MM.1S (cell line): ENCODE data around the gene UST.

Experiments
- EZH2phosphoT487 ChIP-seq: fragments of 300-600 bp; sonication (generic); IDR thresholded peaks from 2 replicates; pipeline ENCODE4 v1.6.1; 2018; ENCODE audit warnings: antibody characterized with exemption, low read length
- TF ChIP-seq, protein P1 (sequence below): fragments of 300-600 bp; sonication (generic); IDR thresholded peaks from 2 replicates; pipeline ENCODE4 v1.5.1; 2016; ENCODE audit warnings: antibody characterized with exemption, low read length, mixed read lengths

DNA sequence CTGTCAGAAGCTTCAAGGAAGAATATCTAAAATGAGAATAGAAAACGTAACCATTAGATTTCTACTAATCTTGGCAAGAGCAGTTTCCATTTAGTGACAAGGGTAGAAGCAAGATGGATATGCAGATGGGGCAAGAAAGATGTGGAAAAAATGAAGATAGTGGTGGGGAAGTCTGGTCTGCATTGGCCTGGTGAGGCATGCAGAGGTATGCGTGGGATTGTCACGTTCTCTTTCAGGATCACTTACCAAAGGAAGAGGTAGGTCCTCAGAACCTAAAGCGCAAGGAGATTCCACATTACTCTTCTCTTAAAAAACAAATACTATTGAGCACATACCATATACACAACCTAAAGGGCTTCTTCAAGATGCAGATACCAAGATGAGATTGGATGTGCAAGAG lies 238.7 kb downstream of the UST start:
- TF ChIP-seq, protein P1, sequence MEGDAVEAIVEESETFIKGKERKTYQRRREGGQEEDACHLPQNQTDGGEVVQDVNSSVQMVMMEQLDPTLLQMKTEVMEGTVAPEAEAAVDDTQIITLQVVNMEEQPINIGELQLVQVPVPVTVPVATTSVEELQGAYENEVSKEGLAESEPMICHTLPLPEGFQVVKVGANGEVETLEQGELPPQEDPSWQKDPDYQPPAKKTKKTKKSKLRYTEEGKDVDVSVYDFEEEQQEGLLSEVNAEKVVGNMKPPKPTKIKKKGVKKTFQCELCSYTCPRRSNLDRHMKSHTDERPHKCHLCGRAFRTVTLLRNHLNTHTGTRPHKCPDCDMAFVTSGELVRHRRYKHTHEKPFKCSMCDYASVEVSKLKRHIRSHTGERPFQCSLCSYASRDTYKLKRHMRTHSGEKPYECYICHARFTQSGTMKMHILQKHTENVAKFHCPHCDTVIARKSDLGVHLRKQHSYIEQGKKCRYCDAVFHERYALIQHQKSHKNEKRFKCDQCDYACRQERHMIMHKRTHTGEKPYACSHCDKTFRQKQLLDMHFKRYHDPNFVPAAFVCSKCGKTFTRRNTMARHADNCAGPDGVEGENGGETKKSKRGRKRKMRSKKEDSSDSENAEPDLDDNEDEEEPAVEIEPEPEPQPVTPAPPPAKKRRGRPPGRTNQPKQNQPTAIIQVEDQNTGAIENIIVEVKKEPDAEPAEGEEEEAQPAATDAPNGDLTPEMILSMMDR, result no peak
- no peak for TF ChIP-seq EZH2phosphoT487
